Measurements from ENCODE around the gene CPTP.

Gene CPTP

DNA sequence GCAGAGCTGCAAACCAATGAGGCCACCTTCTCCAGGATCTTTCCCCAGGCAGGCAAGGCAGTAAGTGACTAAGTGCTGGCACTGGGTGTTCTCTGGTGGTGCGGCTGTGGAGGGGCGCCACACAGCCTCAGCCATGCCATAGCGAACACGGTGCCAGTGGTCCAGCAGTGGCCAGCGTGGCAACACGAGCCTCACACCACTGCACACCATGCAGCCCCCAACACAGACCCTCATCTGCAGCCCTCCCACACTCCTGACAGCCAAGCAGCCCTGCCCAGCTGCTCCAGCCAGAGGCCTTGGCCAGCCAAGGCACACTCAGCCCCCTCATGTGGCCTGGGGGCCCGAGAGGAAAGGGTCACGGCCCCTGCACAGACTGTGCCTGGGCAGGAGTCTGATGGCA lies 3.1 kb upstream of the CPTP start:
- TF ChIP-seq, protein P1, sequence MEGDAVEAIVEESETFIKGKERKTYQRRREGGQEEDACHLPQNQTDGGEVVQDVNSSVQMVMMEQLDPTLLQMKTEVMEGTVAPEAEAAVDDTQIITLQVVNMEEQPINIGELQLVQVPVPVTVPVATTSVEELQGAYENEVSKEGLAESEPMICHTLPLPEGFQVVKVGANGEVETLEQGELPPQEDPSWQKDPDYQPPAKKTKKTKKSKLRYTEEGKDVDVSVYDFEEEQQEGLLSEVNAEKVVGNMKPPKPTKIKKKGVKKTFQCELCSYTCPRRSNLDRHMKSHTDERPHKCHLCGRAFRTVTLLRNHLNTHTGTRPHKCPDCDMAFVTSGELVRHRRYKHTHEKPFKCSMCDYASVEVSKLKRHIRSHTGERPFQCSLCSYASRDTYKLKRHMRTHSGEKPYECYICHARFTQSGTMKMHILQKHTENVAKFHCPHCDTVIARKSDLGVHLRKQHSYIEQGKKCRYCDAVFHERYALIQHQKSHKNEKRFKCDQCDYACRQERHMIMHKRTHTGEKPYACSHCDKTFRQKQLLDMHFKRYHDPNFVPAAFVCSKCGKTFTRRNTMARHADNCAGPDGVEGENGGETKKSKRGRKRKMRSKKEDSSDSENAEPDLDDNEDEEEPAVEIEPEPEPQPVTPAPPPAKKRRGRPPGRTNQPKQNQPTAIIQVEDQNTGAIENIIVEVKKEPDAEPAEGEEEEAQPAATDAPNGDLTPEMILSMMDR (IDR thresholded peaks at IDR 0.05): no peak

DNA sequence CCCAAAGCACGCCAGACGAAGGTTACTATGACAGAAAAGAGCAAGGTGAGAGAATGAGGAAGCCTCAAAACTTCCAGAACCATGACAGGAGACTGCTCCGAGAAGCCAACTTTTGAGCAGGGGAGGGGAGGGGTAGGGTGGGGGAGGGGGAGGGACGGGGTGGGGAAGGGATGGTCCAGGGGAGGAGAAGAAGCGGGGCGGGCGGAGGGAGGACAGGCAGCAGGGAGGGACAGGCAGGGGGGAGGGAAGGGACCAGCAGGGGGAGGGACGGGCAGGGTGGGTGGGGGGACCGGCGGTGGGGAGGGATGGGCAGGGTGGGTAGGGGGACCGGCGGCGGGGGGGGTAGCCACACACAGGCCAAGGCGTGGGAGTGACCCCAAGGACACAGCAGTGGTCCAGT lies 2.2 kb upstream of the CPTP start:
- TF ChIP-seq, protein P1 (IDR thresholded peaks at IDR 0.05): no peak

DNA sequence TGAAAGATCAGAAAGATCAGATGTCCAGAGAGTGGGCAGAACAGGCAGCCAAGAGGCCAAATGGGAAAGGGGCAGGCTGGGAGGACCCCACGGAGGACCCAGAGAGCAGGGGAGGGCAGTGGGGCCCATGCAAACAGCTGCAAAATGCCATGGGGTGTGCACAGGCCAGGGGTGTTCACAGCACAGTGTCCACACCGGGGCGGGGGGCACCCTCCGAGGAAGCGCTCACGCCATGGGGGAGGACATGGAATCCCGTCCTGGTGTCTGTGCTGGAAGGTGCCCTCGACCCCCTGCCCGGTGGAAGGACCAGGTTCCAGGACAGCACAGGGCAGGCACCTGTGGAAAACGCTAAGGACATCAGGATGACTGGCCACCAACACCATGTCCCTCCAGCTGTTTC lies 1.6 kb upstream of the CPTP start:
- TF ChIP-seq, protein P1 (IDR thresholded peaks at IDR 0.05): no peak

DNA sequence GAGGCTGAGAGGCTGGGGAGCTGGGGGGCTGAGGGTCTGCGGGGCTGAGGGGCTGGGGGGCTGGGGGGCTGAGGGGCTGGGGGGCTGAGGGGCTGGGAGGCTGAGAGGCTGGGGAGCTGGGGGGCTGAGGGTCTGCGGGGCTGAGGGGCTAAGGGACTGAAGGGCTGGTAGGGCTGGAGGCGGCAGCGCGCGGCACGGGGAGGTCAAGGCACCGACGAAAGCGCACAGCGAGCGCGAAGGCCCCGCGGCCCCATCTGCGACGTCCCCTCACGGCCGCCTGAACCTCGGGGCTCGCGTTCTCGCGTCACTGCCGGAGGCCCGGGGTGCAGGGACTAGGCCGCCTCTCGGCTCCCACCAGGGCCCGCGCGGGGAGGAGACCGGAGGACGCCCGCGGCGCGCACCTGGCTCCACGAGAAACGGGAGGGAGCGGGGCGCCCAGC lies 498 bp upstream of the CPTP start:
- TF ChIP-seq, protein P1 (IDR thresholded peaks at IDR 0.05): no peak

DNA sequence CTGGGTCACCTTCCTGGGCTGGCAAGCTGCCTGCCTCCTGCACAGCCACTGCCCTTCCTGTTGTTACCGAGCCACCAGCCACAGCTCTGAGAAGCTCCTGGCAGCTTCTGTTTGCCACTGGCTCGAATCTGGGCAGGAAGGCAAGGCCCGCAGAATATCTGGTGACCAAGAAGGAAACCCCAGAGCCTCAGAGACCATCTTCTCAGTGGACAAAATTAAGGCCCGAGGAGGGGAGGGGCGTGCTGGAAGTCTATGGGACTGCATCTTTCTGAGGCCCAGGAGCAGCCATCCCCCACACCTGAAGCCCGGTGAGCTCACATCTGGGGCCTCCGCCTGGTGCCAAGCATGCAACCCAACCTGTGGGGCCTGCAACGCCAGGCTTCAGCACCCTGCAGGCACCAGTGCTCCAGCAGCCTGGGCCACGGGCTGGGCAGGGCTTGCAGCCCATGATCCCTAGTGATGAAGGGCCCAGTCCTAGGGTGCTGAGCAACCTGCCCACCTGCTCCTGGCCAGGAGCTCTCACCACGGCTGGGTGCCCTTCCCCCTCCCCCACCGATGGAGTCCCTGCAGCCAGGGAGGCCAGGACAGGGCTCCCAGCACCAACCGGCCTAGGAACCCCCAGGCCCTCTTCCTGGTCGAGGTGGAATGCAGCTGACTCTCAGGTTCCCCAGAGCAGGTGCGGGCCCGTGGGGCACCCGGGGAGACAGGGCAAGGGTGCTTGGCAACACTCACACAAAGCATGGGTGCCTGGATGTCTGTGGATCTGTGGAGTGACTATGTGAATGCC lies 879 bp downstream of the CPTP start:
- TF ChIP-seq, protein P1 (IDR thresholded peaks at IDR 0.05): no peak

DNA sequence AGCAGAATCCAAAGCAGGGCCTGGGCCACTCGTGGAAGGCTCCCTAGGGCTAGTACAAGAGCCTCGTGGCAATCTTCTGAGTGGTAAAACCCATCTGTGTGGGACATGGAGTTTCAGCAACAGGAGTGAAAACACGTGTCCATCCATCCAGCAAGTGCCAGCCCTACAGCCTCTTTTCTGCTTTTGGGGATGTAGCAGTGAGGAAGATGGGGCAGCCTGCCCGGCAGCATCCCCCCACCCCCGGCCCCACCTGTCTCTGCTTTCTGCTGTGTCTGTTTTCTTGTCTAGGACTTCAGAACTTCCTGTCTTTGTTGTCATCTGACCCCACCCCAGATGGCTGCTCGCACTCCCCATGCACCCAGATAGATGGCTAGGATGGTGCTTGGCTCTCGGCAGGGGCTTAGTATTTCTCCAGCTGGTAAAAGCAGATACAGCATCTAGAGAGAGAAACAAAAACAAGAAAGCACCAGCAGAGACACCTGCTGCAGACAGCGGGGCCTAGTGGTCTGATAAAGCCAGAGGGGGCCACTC lies 1.5 kb downstream of the CPTP start:
- TF ChIP-seq, protein P1 (IDR thresholded peaks at IDR 0.05): no peak

DNA sequence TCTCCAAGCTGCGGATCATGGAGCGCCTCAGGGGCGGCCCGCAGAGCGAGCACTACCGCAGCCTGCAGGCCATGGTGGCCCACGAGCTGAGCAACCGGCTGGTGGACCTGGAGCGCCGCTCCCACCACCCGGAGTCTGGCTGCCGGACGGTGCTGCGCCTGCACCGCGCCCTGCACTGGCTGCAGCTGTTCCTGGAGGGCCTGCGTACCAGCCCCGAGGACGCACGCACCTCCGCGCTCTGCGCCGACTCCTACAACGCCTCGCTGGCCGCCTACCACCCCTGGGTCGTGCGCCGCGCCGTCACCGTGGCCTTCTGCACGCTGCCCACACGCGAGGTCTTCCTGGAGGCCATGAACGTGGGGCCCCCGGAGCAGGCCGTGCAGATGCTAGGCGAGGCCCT lies 2.7 kb downstream of the CPTP start:
- TF ChIP-seq, protein P1 (IDR thresholded peaks at IDR 0.05): no peak
